HG03066 (cell line): ENCODE results near the gene SPDYE6.
"Not testable (repeated sequence)": the region's sequence is repeated elsewhere in the genome, so short reads cannot be mapped to it uniquely, and the experiment has no call there.

Experiments
- ATAC-seq: cut with Tn5 transposase; IDR thresholded peaks from one replicate; pipeline ENCODE4 v1.9.1; 2021; ENCODE audit warnings: low read depth; ENCODE audit not compliant: unreplicated experiment

SPDYE6 gene, protein sequence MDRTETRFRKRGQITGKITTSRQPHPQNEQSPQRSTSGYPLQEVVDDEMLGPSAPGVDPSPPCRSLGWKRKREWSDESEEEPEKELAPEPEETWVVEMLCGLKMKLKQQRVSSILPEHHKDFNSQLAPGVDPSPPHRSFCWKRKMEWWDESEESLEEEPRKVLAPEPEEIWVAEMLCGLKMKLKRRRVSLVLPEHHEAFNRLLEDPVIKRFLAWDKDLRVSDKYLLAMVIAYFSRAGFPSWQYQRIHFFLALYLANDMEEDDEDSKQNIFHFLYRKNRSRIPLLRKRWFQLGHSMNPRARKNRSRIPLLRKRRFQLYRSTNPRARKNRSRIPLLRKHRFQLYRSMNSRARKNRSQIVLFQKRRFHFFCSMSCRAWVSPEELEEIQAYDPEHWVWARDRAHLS

DNA sequence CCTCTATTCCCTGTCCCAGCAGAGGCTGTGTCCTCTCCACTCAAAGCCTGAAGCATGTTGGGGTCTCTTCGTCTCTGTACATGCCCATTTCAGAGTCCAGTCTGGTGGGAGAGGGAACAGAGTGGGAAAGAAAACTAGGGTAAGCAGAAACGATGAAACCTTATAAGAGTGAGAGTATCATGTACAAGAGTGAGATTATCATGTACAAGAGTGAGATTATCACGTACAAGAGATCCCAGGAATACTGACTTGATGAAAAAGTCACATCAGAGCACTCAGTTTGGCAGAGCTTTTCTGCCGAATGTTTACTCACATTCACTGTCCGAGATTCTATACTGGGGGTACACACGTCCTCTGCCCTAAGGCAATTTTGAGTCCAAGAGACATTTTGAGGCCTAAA lies at the start of gene SPDYE6:
TSS of gene SPDYE6 (minus strand) at position 101 of the 400 bp plus-strand sequence. CDS start 421 bp downstream, outside the sequence.
- ATAC-seq, result not testable (repeated sequence)

DNA sequence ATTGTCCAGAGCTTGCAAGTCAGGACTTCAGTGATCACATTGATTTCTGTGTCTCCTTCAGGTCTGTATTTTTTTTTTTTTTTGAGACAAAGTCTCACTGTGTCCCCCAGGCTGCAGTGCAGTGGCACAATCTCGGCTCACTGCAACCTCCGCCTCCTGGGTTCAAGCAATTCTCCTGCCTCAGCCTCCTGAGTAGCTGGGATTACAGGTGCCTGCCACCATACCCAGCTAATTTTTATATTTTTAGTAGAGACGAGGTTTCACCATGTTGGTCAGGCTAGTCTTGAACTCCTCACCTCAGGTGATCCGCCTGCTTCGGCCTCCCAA lies 48.6 kb upstream of the SPDYE6 start:
- not testable (repeated sequence) for ATAC-seq

DNA sequence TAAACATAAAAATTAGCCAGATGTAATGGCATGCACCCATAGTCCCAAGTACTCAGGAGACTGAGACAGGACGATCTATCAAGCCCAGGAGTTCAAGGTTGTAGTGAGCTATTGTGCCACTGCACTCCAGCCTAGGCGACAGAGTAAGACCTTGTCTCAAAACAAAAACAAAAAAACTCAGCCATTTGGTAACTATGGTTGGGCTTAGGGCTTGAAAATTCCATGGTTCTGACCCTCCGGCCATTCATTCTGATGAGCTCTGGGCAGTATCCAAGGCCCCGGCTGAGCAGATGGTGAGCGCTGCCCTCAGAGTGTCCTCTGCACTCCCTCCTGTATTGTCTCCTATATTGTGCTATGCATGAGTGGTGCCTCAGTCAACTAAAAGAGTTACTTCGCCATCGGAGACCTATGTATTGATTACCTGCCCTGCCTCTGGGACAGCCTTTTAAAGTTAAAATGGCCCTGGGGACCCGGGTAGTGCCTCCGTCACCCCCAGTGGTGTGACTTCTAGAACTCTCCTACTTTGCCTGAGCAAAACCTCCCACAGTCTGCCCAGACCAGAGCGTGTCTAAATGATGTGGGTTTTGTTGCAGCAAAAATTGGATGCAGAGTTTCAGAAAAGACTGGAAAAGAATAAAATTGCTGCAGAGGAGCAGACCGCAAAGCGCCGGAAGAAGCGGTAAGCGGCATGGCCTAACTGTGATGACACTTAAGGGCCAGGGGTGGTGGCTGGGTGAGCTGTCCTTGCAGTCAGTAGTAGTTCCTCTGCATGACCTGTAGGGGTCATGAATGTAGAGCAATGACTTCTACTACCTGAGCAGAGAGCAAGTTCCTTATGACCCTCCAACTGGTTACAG lies 48.0 kb upstream of the SPDYE6 start:
- ATAC-seq, result peak; percentile 57

DNA sequence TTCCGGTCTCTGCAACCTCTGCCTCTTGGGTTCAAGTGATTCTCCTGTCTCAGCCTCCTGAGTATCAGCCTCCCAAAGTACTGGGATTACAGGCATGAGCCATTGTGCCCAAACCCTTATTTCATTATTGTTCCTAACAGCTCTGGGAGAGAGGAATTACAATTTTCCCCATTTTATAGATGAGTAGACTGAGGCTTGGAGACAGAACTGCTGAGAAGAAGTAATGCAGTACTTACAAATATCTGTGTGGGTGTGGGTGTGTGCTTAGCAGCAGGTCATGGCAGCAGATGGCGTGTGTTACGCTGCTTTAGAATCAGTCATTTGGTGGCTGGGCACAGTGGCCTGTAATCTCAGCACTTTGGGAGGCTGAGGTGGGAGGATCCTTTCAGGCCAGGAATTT lies 47.3 kb upstream of the SPDYE6 start:
- ATAC-seq, result no peak

DNA sequence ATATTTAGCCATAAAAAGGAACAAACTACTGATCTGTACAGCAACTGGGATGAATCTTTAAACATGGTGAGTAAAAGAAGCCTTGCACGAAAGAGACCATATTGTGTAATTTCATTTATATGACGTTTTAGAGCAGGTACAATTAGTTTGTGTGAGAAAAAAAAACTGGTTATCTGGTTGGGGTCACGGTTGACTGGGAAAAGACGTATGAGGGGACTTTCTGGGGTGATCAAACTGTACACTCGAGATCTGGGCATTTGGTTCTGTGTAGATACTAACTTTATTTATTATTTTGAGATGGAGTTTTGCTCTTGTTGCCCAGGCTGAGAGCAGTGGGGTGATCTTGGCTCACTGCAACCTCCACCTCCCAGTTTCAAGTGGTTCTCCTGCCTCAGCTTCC lies 44.1 kb upstream of the SPDYE6 start:
- no peak for ATAC-seq

DNA sequence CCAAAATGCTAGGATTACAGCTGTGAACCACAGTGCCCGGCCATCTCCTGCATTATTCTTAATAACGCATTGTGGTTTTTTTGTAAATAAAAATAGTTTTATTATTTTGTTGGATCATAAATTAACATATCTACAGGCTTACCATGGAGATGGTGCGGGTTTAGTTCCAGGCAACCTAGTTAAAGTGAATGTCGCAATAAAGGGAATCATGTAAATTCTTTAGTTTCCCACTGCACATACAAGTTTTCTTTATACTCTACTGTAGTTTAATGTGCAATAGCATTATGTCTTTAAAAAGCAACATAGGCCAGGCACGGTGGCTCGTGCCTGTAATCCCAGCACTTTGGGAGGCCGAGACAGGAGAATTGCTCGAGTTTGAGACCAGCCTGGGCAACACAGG lies 42.3 kb upstream of the SPDYE6 start:
- ATAC-seq, result no peak

DNA sequence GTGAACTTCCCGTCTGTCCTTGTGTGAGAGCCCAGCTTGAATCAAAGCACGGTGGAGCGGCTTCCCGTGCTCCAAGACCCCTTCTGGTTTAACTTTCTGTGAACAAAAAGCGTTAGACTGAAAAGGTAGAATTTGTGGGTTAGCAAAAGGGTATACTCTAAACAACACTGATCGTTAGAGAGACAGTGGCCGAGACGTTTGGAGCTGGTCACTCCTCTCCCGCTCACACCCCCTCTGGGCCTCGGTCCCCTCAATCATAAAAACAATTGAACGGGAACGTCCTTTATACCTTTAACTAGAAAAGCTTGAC lies 40.4 kb upstream of the SPDYE6 start:
- no peak for ATAC-seq

DNA sequence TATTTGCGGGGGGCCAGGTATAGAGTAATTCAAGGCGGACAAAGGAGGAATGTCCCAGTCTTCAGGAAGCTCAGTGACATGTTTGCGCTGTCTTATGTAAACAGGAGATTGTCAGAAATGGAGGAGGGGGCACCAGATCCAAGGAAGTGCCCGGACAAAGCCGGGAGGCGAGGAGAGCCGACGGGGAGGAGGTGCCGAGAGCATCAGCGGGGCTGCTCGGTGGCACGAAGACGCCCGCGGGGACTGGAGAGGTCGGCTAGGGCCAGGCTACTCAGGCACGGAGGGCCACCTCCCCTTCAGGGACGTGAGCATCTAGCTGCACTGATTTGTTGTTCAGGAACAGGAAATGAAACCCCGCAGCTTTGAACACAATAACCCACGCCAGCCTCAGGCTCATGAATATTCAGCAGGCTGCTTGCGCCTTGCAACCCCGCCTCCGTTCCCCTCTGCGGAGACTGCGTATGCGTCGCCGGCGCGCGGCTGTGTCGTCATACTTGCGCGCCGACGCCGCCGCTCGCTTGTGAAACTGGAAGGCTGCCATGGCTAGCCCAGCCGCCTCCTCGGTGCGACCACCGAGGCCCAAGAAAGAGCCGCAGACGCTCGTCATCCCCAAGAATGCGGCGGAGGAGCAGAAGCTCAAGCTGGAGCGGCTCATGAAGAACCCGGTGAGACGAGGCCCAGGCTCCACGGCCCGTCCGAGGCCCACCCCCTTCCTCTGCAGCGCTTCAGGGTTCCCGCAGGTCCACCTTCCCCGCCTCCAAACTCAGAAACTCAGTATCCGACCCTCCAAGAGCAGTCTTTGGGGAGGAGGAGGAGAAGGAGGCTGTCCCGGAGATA lies 39.8 kb upstream of the SPDYE6 start, which contains the start of gene PRKRIP1:
TSS of gene PRKRIP1 (plus strand) at position 491 of the 837 bp plus-strand sequence. CDS start at position 540, 49 bp downstream.
- ATAC-seq, result peak; percentile 100

DNA sequence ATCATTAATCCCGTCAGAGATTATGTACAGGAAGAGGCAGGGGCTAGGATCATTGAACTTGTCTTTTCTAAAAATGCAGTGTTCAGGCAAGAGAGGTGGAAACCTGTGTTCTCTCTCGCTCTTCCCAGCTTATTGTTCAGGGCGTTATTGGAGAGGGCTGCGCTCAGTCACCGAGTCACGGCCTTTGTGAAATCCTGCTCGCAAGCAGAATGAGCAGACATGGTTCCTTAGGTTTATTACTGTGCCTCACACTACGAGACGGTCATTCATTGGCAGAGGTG lies 39.3 kb upstream of the SPDYE6 start:
- no peak for ATAC-seq

DNA sequence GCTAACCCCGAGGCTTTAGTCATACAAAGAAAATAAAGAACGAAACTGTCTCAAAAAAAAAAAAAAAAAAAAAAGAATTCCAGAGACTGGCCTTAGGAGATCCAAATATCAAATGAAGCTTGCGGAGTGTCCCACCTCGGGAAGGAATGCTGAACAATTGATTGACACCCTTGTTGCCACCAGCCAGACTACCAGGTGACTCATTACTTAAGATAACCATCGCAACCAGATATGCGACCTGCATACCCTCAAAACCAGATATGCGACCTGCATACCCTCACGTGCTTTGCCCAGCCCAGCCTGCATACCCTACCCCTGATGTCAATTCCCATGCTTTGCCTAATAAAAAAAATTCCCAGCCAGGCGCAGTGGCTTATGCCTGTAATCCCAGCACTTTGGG lies 37.2 kb upstream of the SPDYE6 start:
- ATAC-seq, result no peak

DNA sequence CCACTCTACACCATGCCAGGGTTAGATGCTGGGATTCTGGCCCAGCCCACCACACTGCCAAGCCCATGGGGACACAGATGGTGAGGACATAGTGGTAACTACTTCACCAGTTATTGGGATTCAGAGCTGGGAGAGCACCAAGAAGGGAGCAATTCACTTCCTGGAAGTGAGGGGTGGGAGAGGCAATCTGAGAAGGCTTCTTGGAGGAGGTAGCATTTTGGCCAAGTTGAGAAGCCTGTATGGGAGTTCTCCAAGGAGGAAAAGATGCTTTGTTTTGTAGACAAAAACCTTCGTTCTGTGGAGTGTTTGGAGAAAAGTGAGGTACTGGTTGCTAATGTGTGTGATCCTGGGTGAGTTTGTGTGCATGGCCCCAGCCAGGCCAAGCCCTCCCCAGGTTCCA lies 36.1 kb upstream of the SPDYE6 start:
- ATAC-seq, result no peak

DNA sequence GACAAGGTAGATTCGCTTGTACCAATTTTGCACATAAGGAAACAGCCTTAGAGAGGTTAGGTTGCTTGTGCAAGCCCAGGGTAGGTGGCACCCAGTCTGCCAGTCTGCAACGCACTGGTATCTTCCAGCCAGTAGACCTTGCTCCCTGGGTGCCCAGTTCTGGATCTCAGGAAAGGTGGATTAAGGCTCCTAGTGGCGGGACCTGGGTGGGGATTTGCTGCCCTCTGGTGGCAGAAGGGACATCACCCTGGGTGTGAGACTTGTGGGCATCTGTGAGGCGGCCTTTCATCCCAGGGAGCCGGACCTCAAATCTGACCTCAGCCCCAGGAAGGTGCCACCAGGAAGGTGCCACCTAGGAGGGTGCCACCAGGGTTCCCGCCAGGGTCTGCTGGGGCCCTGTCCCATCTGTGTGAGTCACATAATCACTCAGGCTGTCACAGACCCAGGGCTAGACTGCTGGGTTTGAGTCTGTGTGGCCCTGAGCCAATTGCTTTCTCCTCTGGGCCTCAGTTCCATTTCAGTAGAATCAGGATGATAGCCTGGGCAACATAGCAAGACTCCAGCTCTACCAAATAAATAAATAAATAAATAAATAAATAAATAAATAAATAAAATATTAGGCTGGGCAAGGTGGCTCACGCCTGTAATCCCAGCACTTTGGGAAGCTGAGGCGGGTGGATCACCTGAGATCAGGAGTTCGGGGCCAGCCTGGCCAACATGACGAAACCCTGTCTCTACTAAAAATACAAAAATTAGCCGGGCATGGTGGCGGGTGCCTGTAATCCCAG lies 34.6 kb upstream of the SPDYE6 start:
- ATAC-seq, result no peak

DNA sequence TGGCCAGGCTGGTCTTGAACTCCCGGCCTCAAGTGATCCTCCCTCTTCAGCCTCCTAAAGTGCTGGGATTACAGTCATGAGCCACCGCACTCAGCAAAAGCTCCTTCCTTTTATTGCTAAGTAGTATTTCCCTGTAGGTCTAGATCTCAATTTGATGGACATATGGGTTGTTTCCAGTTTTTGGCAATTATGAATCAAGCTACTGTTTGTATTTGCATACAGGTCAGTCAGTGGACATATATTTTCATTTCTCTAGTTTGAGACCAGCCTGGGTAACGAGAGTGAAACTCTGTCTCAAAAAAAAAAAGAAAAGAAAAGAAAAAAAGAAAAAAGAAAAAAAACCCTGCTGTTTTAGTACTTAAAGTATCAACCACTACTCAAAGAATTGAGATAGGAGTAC lies 33.6 kb upstream of the SPDYE6 start:
- ATAC-seq, result peak; percentile 76

DNA sequence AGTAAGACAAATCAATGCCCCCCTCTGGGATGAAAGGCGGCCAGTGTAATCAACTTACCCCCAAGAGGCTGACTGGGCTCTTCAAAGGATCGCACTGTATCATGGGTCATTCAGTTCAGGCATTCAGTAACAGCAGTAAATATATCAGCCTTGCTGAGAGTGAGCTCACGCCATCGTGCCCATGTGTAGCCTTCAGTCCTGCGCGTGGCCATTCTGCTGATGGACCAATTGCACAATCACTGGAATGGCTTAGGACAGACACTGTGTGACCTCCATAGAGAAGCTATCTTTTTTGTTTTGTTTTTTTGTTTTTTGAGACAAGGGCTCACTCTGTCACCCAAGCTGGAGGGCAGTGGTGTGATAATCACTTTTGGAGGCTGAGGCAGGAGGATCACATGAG lies 30.8 kb upstream of the SPDYE6 start:
- ATAC-seq, result no peak

DNA sequence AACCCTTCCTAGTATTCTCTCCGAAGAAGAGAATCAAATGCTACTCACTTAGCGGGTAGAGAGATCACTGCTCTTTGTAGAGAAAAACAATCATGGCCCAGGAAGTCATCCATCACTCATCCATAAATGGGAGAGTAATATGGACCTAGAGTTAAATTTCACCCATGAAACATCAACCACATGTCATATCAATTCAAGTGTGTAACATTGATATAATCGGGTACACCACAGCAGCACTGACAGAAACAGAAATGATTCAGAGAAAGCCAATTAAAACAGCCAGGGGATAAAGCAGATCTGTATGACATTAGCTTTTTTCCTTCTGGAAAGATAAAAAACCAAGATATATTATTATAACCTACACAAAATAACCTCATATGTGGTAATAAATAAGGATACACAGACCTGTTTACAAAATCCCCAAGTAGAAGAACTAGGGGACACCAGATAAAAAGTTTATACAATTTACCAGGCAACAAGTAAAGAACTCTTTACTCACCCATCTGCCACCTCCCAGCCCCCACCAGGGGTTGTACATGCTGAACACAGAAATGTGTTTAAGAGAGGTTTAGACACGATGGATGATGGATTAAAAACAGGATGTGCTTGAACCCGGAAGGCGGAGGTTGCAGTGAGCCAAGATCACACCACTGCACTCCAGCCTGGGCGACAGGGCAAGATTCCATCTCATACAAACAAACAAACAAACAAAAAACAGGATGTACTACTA lies 25.6 kb upstream of the SPDYE6 start:
- ATAC-seq, result not testable (repeated sequence)

DNA sequence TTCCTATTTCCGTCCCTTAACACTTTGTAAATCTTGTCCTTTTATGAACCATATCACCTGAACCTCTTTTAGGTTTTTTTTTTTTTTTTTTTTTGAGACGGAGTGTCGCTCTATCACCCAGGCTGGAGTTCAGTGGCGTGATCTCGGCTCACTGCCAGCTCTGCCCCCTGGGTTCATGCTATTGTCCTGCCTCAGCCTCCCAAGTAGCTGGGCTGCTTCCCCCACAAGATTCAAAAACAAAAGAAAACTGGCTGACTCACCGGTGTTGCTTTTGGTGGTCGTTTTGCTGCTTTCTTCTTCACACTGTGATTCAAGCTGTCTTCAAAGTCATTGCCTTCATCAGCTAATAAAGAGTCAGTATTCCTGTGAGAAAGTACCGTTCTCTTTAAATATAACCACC lies 24.6 kb upstream of the SPDYE6 start:
- not testable (repeated sequence) for ATAC-seq

DNA sequence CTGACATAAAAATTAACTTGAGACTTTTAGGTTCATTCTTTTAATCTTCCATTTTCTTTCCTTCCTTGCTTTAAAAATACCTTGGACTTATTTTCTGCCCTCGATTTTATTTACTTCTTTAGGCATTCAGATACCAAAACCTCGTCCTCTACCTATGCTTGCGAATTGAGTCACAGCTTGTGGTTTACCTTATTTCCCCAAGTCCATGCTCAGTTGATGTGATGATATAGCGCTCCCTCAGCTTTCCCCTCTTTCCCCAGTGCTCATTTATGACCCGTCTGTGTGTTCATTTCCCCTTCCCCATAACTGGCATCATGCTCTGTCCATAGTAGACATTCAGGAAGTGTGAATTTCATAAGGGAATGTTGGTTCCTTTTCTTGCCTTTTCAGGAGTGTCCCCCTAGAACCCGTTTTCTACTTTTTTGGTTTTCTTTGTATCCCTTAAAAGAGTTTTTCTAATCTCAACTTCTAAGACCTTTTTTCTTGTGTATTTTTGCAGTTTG lies 20.8 kb upstream of the SPDYE6 start:
- ATAC-seq, result no peak

DNA sequence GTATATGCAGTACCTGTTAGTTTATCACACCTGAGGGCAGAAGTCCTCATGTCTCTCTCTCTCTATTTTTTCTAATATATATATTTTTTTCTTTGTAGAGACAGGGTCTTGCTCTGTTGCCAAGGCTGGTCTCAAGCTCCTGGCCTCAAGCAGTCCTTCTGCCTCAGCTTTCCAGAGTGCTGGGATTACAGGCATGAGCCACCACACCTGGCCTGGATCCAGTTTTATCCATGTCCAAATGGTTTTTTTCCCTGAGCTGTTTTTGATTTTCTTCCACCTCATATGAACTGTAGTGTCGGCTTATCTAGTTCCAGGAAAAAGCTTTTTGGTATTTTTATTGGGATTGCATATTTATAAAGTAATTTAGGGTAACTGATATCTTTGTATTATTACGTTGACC lies 16.6 kb upstream of the SPDYE6 start:
- not testable (repeated sequence) for ATAC-seq

DNA sequence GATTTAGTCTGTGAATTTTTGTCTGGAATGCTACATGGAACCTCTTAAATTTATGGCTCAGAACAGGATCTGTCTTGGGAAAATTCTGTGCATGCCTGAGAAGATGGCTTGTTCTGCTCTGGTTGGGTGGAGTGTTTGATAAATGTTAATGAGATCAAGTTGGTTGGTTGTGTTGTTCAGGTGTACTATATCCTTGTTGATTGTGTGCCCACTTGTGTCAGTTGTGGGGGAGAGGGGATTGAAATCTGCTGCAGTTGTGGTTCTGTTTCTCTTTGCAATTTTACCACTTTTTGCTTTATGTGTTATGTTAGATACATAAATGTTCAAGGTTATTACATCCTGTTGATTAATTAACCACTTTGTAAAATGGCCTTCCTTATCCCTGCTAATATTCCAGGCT lies 13.8 kb upstream of the SPDYE6 start:
- ATAC-seq, result not testable (repeated sequence)

DNA sequence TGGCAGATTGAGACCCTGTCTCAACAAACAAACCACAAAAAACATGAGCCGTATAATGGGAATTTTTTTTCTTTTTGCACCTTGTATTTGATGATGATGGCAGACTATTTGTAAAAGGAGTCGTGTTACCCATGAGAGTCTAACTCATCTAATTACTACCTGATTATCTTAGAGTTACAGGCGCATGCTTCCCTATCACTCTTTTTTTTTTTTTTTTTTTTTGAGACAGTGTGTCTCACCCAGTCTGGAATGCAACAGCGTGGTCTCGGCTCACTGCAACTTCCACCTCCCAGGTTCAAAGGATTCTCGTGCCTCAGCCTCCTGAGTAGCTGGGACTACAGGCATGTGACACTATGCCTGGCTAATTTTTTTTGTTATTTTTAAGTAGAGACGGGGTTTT lies 9.1 kb upstream of the SPDYE6 start:
- not testable (repeated sequence) for ATAC-seq
